K562 (cell line): ENCODE data around the gene DNMT1. TPM values are rescaled to one million over a fixed set of nuclear protein-coding genes. Genes with fewer than 3 reads are reported as not detected.

Experiments used
- ARID4B ChIP-seq: sonication (generic); formaldehyde crosslinking; IDR thresholded peaks from 2 replicates; pipeline ENCODE4 v1.8.0; 2022; ENCODE audit warnings: mild to moderate bottlenecking, missing genetic modification reagents
- DLX4 ChIP-seq: fragments of 250-450 bp; sonication (Bioruptor Pico); IDR thresholded peaks from 2 replicates; pipeline ENCODE4 v1.6.1; 2021; ENCODE audit warnings: mild to moderate bottlenecking
- EP400 ChIP-seq: fragments of 450-650 bp; IDR thresholded peaks from 2 replicates; pipeline ENCODE4 v1.6.1; 2017; ENCODE audit warnings: antibody characterized with exemption, mild to moderate bottlenecking, moderate library complexity
- EZH2 ChIP-seq: IDR thresholded peaks from 2 replicates; pipeline ENCODE4 v1.6.1; 2012; ENCODE audit warnings: low read depth, mild to moderate bottlenecking, inconsistent platforms, low read length, borderline replicate concordance
- HMG20B ChIP-seq: fragments of 250-450 bp; sonication (Bioruptor Pico); IDR thresholded peaks from 2 replicates; pipeline ENCODE4 v1.5.0; 2021; ENCODE audit warnings: mild to moderate bottlenecking
- ILK ChIP-seq: fragments of 450-650 bp; IDR thresholded peaks from 2 replicates; pipeline ENCODE4 v1.6.1; 2016; ENCODE audit warnings: missing genetic modification characterization, low read depth, mild to moderate bottlenecking, missing compliant biosample characterization, moderate library complexity, borderline replicate concordance
- PBX2 ChIP-seq, 2 experiments: IDR thresholded peaks in 1 of 2; conservative IDR thresholded peaks in 1 of 2; 2 replicates each; pipeline ENCODE4 v1.6.1; 2016; ENCODE audit warnings: low read depth in 2 of 2, mild to moderate bottlenecking in 1 of 2, missing compliant biosample characterization in 1 of 2, missing genetic modification characterization in 1 of 2, moderate library complexity in 1 of 2
- RFX7 ChIP-seq: fragments of 250-450 bp; sonication (Bioruptor Pico); IDR thresholded peaks from 2 replicates; pipeline ENCODE4 v1.5.1; 2021; ENCODE audit warnings: mild to moderate bottlenecking
- ZNF24 ChIP-seq: fragments of 450-650 bp; IDR thresholded peaks from 2 replicates; pipeline ENCODE4 v1.6.1; 2016
- ZNF449 ChIP-seq: fragments of 250-450 bp; sonication (Bioruptor Pico); IDR thresholded peaks from 2 replicates; pipeline ENCODE4 v1.8.0; 2022; ENCODE audit warnings: moderate library complexity, mild to moderate bottlenecking, inconsistent platforms
- ZNF583 ChIP-seq: fragments of 250-450 bp; sonication (Bioruptor Pico); IDR thresholded peaks from 2 replicates; pipeline ENCODE4 v1.4.0; 2020
- polyA plus RNA-seq, 8 experiments: library from polyadenylated mRNA; depleted of rRNA in 4 of 8; stranded (reverse) in 5 of 8; unstranded in 3 of 8; fragments of >200 nt; fragmentation: Nextera tagmentation in 2 of 8; fragmentation: Illumina TruSeq in 1 of 8; extraction: Ambion mirVana in 2 of 8; extraction: Trizol in 1 of 8; gene quantifications; 2 replicates each; pipeline versions ENCODE4 v1.2.1 to v1.2.3, GENCODE V29; 2011 to 2014; ENCODE audit warnings: inconsistent platforms in 1 of 8, missing spikeins in 1 of 8
- total RNA-seq, 7 experiments: library from RNA; depleted of rRNA in 6 of 7; stranded (reverse); fragments of >200 nt in 6 of 7; fragmentation: Illumina TruSeq in 2 of 7; extraction: Trizol in 2 of 7; gene quantifications; 2 replicates each; pipeline versions ENCODE4 v1.2.1 to v1.2.3, GENCODE V29; 2011 to 2021; ENCODE audit warnings: low replicate concordance in 1 of 7

The DNMT1 gene
- total and polyA plus RNA-seq, 9 of the 15 experiments (the other 6 are each of a cell fraction or from before 2014, with no cell fraction given) = 80.1 to 271 (median 121) TPM

- no peak for TF ChIP-seq PBX2 (CRISPR knock-in tag; IDR thresholded peaks at IDR 0.05; ENCODE audit: low read depth)
- TF ChIP-seq PBX2 (tag; conservative IDR thresholded peaks at IDR 0.05; ENCODE audit: low read depth) = no peak
- no peak for TF ChIP-seq ZNF583 (CRISPR knock-in tag)
- TF ChIP-seq HMG20B (CRISPR knock-in tag) = no peak
- TF ChIP-seq RFX7 (CRISPR knock-in tag) = peak; percentile 63; the same call in 1 of the 2 replicates
- TF ChIP-seq ARID4B (CRISPR knock-in tag) = no peak
- no peak for TF ChIP-seq DLX4 (CRISPR knock-in tag)
- no peak for TF ChIP-seq EP400
- no peak for TF ChIP-seq ILK (tag)
- no peak for TF ChIP-seq ZNF449 (CRISPR knock-in tag)
- no peak for TF ChIP-seq ZNF24
- TF ChIP-seq EZH2 = no peak
Observed at GRCh38 chr19:10112037-10112761, 82.6 kb downstream of the DNMT1 start (continued).
